SK-N-SH (cell line): Measurements from ENCODE around the gene CDKN1B. TPM values are rescaled to one million over a fixed set of nuclear protein-coding genes. Genes with fewer than 3 reads are reported as not detected.

Source experiments
- CTCF ChIA-PET: fragments of 300-600, 350-600 bp; formaldehyde crosslinking; extraction: SDS; loops from one replicate; lab custom pipeline; 2021; lab: Yijun Ruan, JAX
- POLR2A ChIA-PET: fragments of 350-600 bp; sonication (Branson Sonifier 250); formaldehyde crosslinking; extraction: SDS; loops from one replicate; lab custom pipeline; 2020; ENCODE audit warnings: antibody characterized with exemption, inconsistent platforms; lab: Yijun Ruan, JAX
- DNase-seq: peaks from one replicate; pipeline ENCODE4 v3.0.0; 2012
- H2AFZ ChIP-seq: fragments of 200-600 bp; sonication (generic); 2 replicates; pipeline ENCODE4 v1.8.1; 2016; ENCODE audit warnings: antibody characterized with exemption, mild to moderate bottlenecking, low read depth
- H3F3A ChIP-seq: fragments of 200-600 bp; sonication (generic); replicated peaks from 2 replicates; pipeline ENCODE3; 2016; ENCODE audit warnings: antibody characterized with exemption, mild to moderate bottlenecking; ENCODE audit not compliant: insufficient read depth
- H3K27ac ChIP-seq, 2 experiments: fragments of 200-500 bp in 1 of 2; fragments of 200-600 bp in 1 of 2; sonication (Bioruptor generic) in 1 of 2; sonication (generic), shearing (Covaris generic) in 1 of 2; 2 replicates each; pipeline versions ENCODE4 v1.5.1 to v1.6.1; 2014 to 2016; ENCODE audit warnings: low read depth in 2 of 2, inconsistent platforms in 1 of 2, low read length in 1 of 2, mild to moderate bottlenecking in 1 of 2, mixed read lengths in 1 of 2
- H3K27me3 ChIP-seq: fragments of 200-600 bp; sonication (generic), shearing (Covaris generic); 2 replicates; pipeline ENCODE4 v1.6.1; 2016; ENCODE audit warnings: mixed run types; ENCODE audit not compliant: insufficient read depth
- H3K36me3 ChIP-seq, 2 experiments: fragments of 200-500 bp in 1 of 2; fragments of 200-600 bp in 1 of 2; sonication (Bioruptor generic) in 1 of 2; sonication (generic) in 1 of 2; replicated peaks in 1 of 2; 2 replicates each; pipeline versions ENCODE3 to v1.5.1; 2014 to 2016; ENCODE audit warnings: low read length in 1 of 2, mild to moderate bottlenecking in 1 of 2; ENCODE audit not compliant: insufficient read depth in 2 of 2, control insufficient read depth in 1 of 2
- H3K4me1 ChIP-seq, 2 experiments: fragments of 200-500 bp in 1 of 2; fragments of 200-600 bp in 1 of 2; sonication (Bioruptor generic) in 1 of 2; sonication (generic), shearing (Covaris generic) in 1 of 2; 2 replicates each; pipeline versions ENCODE4 v1.5.1 to v1.6.1; 2014 to 2016; ENCODE audit warnings: low read depth in 1 of 2, low read length in 1 of 2, mixed run types in 1 of 2; ENCODE audit not compliant: insufficient read depth in 2 of 2, control insufficient read depth in 1 of 2
- H3K4me2 ChIP-seq: fragments of 200-600 bp; sonication (generic), shearing (Covaris generic); 2 replicates; pipeline ENCODE4 v1.6.1; 2017; ENCODE audit warnings: mixed run types
- H3K4me3 ChIP-seq, 2 experiments: fragments of 200-500 bp in 1 of 2; fragments of 200-600 bp in 1 of 2; sonication (Bioruptor generic) in 1 of 2; sonication (generic), shearing (Covaris generic) in 1 of 2; 2 replicates each; pipeline versions ENCODE4 v1.5.1 to v1.8.1; 2014 to 2016; ENCODE audit warnings: low read depth in 2 of 2, inconsistent platforms in 1 of 2, low read length in 1 of 2, mild to moderate bottlenecking in 1 of 2, mixed read lengths in 1 of 2, moderate library complexity in 1 of 2
- H3K79me2 ChIP-seq: fragments of 200-600 bp; sonication (generic); 2 replicates; pipeline ENCODE4 v1.8.1; 2017; ENCODE audit warnings: mild to moderate bottlenecking; ENCODE audit not compliant: insufficient read depth
- H3K9ac ChIP-seq: fragments of 200-600 bp; sonication (generic); 2 replicates; pipeline ENCODE4 v1.6.1; 2017; ENCODE audit warnings: mixed run types
- H3K9me2 ChIP-seq: fragments of 200-600 bp; sonication (generic); 2 replicates; pipeline ENCODE4 v1.6.1; 2017; ENCODE audit warnings: mixed run types
- H3K9me3 ChIP-seq: fragments of 200-600 bp; sonication (generic); 2 replicates; pipeline ENCODE4 v1.6.1; 2017; ENCODE audit warnings: mixed run types, mild to moderate bottlenecking, moderate library complexity
- H4K20me1 ChIP-seq: fragments of 200-600 bp; sonication (generic); 2 replicates; pipeline ENCODE4 v1.6.1; 2017; ENCODE audit warnings: mild to moderate bottlenecking, mixed run types; ENCODE audit not compliant: insufficient read depth
- CHD2 ChIP-seq: fragments of 150-350 bp; IDR thresholded peaks from 2 replicates; pipeline ENCODE4 v1.6.1; 2018; ENCODE audit warnings: low read length; ENCODE audit not compliant: partially characterized antibody
- FOXM1 ChIP-seq: IDR thresholded peaks from 2 replicates; pipeline ENCODE4 v1.4.0; 2012; ENCODE audit warnings: low read depth, mild to moderate bottlenecking
- GABPA ChIP-seq: IDR thresholded peaks from 2 replicates; pipeline ENCODE4 v1.4.0; 2012; ENCODE audit warnings: low read depth, mild to moderate bottlenecking
- JUND ChIP-seq: IDR thresholded peaks from 2 replicates; pipeline ENCODE4 v1.4.0; 2012
- MAX ChIP-seq: IDR thresholded peaks from 2 replicates; pipeline ENCODE4 v1.4.0; 2012; ENCODE audit warnings: low read depth
- MEF2A ChIP-seq: IDR thresholded peaks from 2 replicates; pipeline ENCODE4 v1.4.0; 2012; ENCODE audit warnings: low read depth, borderline replicate concordance
- MXI1 ChIP-seq: IDR thresholded peaks from 2 replicates; pipeline ENCODE4 v1.6.1; 2012; ENCODE audit warnings: mild to moderate bottlenecking, low read depth, low read length, improper control_type of control experiment
- NRF1 ChIP-seq: IDR thresholded peaks from 2 replicates; pipeline ENCODE4 v1.6.1; 2012; ENCODE audit warnings: low read depth, mild to moderate bottlenecking, low read length
- PBX3 ChIP-seq: IDR thresholded peaks from 2 replicates; pipeline ENCODE4; 2012
- POLR2AphosphoS5 ChIP-seq: IDR thresholded peaks from 2 replicates; pipeline ENCODE4 v1.6.1; 2012; ENCODE audit warnings: low read depth, low read length
- RCOR1 ChIP-seq: fragments of 150-350 bp; IDR thresholded peaks from 2 replicates; pipeline ENCODE4 v1.6.1; 2017; ENCODE audit warnings: antibody characterized with exemption, low read length
- REST ChIP-seq: IDR thresholded peaks from 2 replicates; pipeline ENCODE4 v1.6.1; 2012; ENCODE audit warnings: mild to moderate bottlenecking, low read depth, low read length, moderate library complexity
- SIN3A ChIP-seq: IDR thresholded peaks from 2 replicates; pipeline ENCODE4 v1.6.1; 2012; ENCODE audit warnings: low read depth, mild to moderate bottlenecking, low read length, moderate library complexity, borderline replicate concordance
- TAF1 ChIP-seq: IDR thresholded peaks from 2 replicates; pipeline ENCODE4 v1.6.1; 2012; ENCODE audit warnings: low read depth, mild to moderate bottlenecking, low read length, moderate library complexity, borderline replicate concordance
- TCF12 ChIP-seq: IDR thresholded peaks from 2 replicates; pipeline ENCODE4 v1.4.0; 2012
- USF1 ChIP-seq: IDR thresholded peaks from 2 replicates; pipeline ENCODE4 v1.4.0; 2012; ENCODE audit warnings: low read depth, borderline replicate concordance
- USF2 ChIP-seq: fragments of 150-350 bp; IDR thresholded peaks from 2 replicates; pipeline ENCODE4 v1.6.1; 2017; ENCODE audit warnings: antibody characterized with exemption, low read length, low read depth, borderline replicate concordance
- YY1 ChIP-seq: IDR thresholded peaks from 2 replicates; pipeline ENCODE4 v1.4.0; 2012; ENCODE audit warnings: low read depth, mild to moderate bottlenecking
- ZBTB33 ChIP-seq: IDR thresholded peaks from 2 replicates; pipeline ENCODE4 v1.4.0; 2012; ENCODE audit warnings: low read depth, borderline replicate concordance
- WGBS: methylation state at CpG from one replicate; pipeline ENCODE4 v1.1.6; 2017; ENCODE audit warnings: low lambda C conversion rate; 5-methylcytosine and 5-hydroxymethylcytosine counted together
- polyA plus RNA-seq, 3 experiments: library from polyadenylated mRNA; depleted of rRNA; stranded (reverse); fragments of >200 nt; gene quantifications; 2 replicates each; pipeline ENCODE4 v1.2.3, GENCODE V29; 2012

Gene CDKN1B
- polyA plus RNA-seq, 1 of the 3 experiments (the other 2 are of a cell fraction) = 9.2 TPM

- TF ChIP-seq YY1 (no peak), TAF1 (no peak), MXI1 (no peak), GABPA (no peak), JUND (peak; percentile 82), MAX (no peak), USF1 (no peak), PBX3 (peak; percentile 39; the same call in 1 of the 2 replicates), CHD2 (peak; percentile 96), MEF2A (no peak), TCF12 (no peak)
Observed at GRCh38 chr12:12704593-12705230, 12.5 kb upstream of the CDKN1B start (continued).

- no peaks in the 10 kb centered on the region for H3K4me1 ChIP-seq
- no peak overlapping the region for H3K4me2 ChIP-seq
- H3K36me3 ChIP-seq = no peaks in the 10 kb centered on the region
- no peak overlapping the region for H2AFZ ChIP-seq
- H3K79me2 ChIP-seq = no peaks in the 10 kb centered on the region
- H3K27ac ChIP-seq = no peak overlapping the region
- no peaks in the 10 kb centered on the region for H3F3A ChIP-seq
- no peaks in the 10 kb centered on the region for H3K27me3 ChIP-seq
- TF ChIP-seq NRF1 = no peak
- TF ChIP-seq REST = no peak
- TF ChIP-seq ZBTB33 = no peak
- TF ChIP-seq USF2 = no peak
- no peak for TF ChIP-seq SIN3A
- TF ChIP-seq MXI1 = no peak
- TF ChIP-seq POLR2AphosphoS5 = no peak
- no peak for TF ChIP-seq JUND
- no peak for TF ChIP-seq FOXM1
- TF ChIP-seq RCOR1 = no peak
- CTCF ChIA-PET = interaction anchor here (0.9 to 4.9 kb wide), 8 partner anchors 17 to 1150 kb away, joined by 3 to 35 read pairs (median 4); partner anchors contain the start of gene DUSP16
- no peaks in the 10 kb centered on the region for H3K9me2 ChIP-seq
- no peak overlapping the region for H3K9ac ChIP-seq
- DNase-seq = no peak
- POLR2A ChIA-PET = interaction anchor here (1.4 kb wide), 1 partner anchor 8 kb away, joined by 3 read pairs; no protein-coding TSS in a partner anchor
- no peak overlapping the region for H3K4me3 ChIP-seq
- WGBS = 93% methylated on average over 1 of the region's 1 CpG
- H3K9me3 ChIP-seq = no peaks in the 10 kb centered on the region
- no peaks in the 10 kb centered on the region for H4K20me1 ChIP-seq
Observed at GRCh38 chr12:12705838-12706520, 11.2 kb upstream of the CDKN1B start.
